HepG2 (cell line): ENCODE results near the gene TM4SF1. TPM values are rescaled to one million over a fixed set of nuclear protein-coding genes. Genes with fewer than 3 reads are reported as not detected.

Experiments
- CBX2 ChIP-seq, 2 experiments: fragments of 200-600 bp in 1 of 2; sonication (generic); formaldehyde crosslinking in 1 of 2; IDR thresholded peaks; 2 replicates each; pipeline versions ENCODE4 v1.7.0 to v1.8.1; 2018 to 2022; ENCODE audit warnings: low read depth in 2 of 2, low read length in 1 of 2, mild to moderate bottlenecking in 1 of 2, missing genetic modification reagents in 1 of 2
- ELF4 ChIP-seq: sonication (generic); formaldehyde crosslinking; IDR thresholded peaks from 2 replicates; pipeline ENCODE4 v1.5.0; 2020; ENCODE audit warnings: missing genetic modification reagents, mild to moderate bottlenecking, moderate library complexity, borderline replicate concordance
- ETV5 ChIP-seq: IDR thresholded peaks from 2 replicates; pipeline ENCODE4 v1.6.1; 2018; ENCODE audit warnings: missing biosample characterization, missing genetic modification reagents, inconsistent platforms, borderline replicate concordance
- FOXC1 ChIP-seq: sonication (generic); formaldehyde crosslinking; IDR thresholded peaks from 2 replicates; pipeline ENCODE4 v1.8.0; 2022; ENCODE audit warnings: mild to moderate bottlenecking, missing genetic modification reagents, borderline replicate concordance
- MIER2 ChIP-seq: IDR thresholded peaks from 2 replicates; pipeline ENCODE4 v1.6.1; 2016; ENCODE audit warnings: missing biosample characterization, missing genetic modification reagents
- NFRKB ChIP-seq: fragments of 450-650 bp; IDR thresholded peaks from 2 replicates; pipeline ENCODE4 v1.6.1; 2017
- NR2F1 ChIP-seq, 2 experiments: fragments of 450-650 bp in 1 of 2; formaldehyde crosslinking in 1 of 2; IDR thresholded peaks; 2 replicates each; pipeline versions ENCODE4 v1.5.0 to v1.6.1; 2016 to 2020; ENCODE audit warnings: mild to moderate bottlenecking in 1 of 2, missing compliant biosample characterization in 1 of 2, missing genetic modification reagents in 1 of 2, moderate library complexity in 1 of 2
- PAX8 ChIP-seq: sonication (generic); formaldehyde crosslinking; IDR thresholded peaks from 2 replicates; pipeline ENCODE4 v1.8.0; 2022; ENCODE audit warnings: mild to moderate bottlenecking, missing genetic modification reagents, borderline replicate concordance
- PHF5A ChIP-seq: IDR thresholded peaks from one replicate; pipeline ENCODE4 v1.6.1; 2018; ENCODE audit warnings: low read depth, missing genetic modification reagents; ENCODE audit not compliant: unreplicated experiment
- SP5 ChIP-seq: IDR thresholded peaks from 2 replicates; pipeline ENCODE4 v1.6.1; 2016; ENCODE audit warnings: low read depth, borderline replicate concordance
- TCF12 ChIP-seq, 2 experiments: fragments of 450-650 bp in 1 of 2; sonication (generic) in 1 of 2; formaldehyde crosslinking in 1 of 2; IDR thresholded peaks; 2 replicates each; pipeline versions ENCODE4 v1.6.1 to v1.8.0; 2017 to 2022; ENCODE audit warnings: antibody characterized with exemption in 1 of 2, mild to moderate bottlenecking in 1 of 2, missing genetic modification reagents in 1 of 2, moderate library complexity in 1 of 2
- ZBTB7B ChIP-seq: sonication (generic); formaldehyde crosslinking; IDR thresholded peaks from 2 replicates; pipeline ENCODE4 v1.4.0; 2020; ENCODE audit warnings: missing genetic modification reagents
- ZFP36 ChIP-seq: fragments of 150-350 bp; IDR thresholded peaks from 2 replicates; pipeline ENCODE4 v1.6.1; 2018; ENCODE audit warnings: borderline replicate concordance, low read length, low read depth; ENCODE audit not compliant: partially characterized antibody
- ZNF572 ChIP-seq: sonication (generic); formaldehyde crosslinking; IDR thresholded peaks from 2 replicates; pipeline ENCODE4 v1.5.1; 2020; ENCODE audit warnings: mild to moderate bottlenecking, missing genetic modification reagents
- ZNF790 ChIP-seq: sonication (generic); formaldehyde crosslinking; IDR thresholded peaks from 2 replicates; pipeline ENCODE4 v1.8.0; 2022; ENCODE audit warnings: missing genetic modification reagents, mild to moderate bottlenecking, borderline replicate concordance
- polyA plus RNA-seq, 8 experiments: library from polyadenylated mRNA; depleted of rRNA in 3 of 8; stranded (reverse) in 7 of 8; unstranded in 1 of 8; fragments of >200 nt; fragmentation: Illumina TruSeq in 4 of 8; extraction: Trizol in 4 of 8; gene quantifications; 2 replicates each; pipeline versions ENCODE4 v1.2.1 to v1.2.3, GENCODE V29; 2011 to 2016; ENCODE audit warnings: low read depth in 4 of 8, missing spikeins in 1 of 8, mixed read lengths in 1 of 8; ENCODE audit not compliant: insufficient read depth in 1 of 8
- total RNA-seq, 5 experiments: library from RNA; depleted of rRNA; stranded (reverse); fragments of >200 nt; fragmentation: Illumina TruSeq; extraction: Trizol; gene quantifications; 2 replicates each; pipeline ENCODE4 v1.2.3, GENCODE V29; 2016; ENCODE audit warnings: low read depth in 1 of 5
- TF ChIP-seq, protein P1 (sequence below): sonication (generic); formaldehyde crosslinking; IDR thresholded peaks from 2 replicates; pipeline ENCODE4 v1.5.1; 2020; ENCODE audit warnings: missing genetic modification reagents, mild to moderate bottlenecking, borderline replicate concordance
- TF ChIP-seq, protein P2 (sequence below): IDR thresholded peaks from 2 replicates; pipeline ENCODE4 v1.6.1; 2018; ENCODE audit warnings: missing genetic modification reagents
- TF ChIP-seq, protein P3 (sequence below): sonication (generic); formaldehyde crosslinking; IDR thresholded peaks from 2 replicates; pipeline ENCODE4 v1.4.0; 2020; ENCODE audit warnings: missing genetic modification reagents
- TF ChIP-seq, protein P4 (sequence below): sonication (generic); formaldehyde crosslinking; IDR thresholded peaks from 2 replicates; pipeline ENCODE4 v1.5.0; 2020; ENCODE audit warnings: mild to moderate bottlenecking, missing genetic modification reagents
- TF ChIP-seq, protein P5 (sequence below): IDR thresholded peaks from 2 replicates; pipeline ENCODE4 v1.6.1; 2016

TM4SF1 gene
- total and polyA plus RNA-seq, 2 of the 13 experiments (the other 11 are each of a cell fraction or from before 2014, with no cell fraction given) = 431 to 1,359 TPM

DNA sequence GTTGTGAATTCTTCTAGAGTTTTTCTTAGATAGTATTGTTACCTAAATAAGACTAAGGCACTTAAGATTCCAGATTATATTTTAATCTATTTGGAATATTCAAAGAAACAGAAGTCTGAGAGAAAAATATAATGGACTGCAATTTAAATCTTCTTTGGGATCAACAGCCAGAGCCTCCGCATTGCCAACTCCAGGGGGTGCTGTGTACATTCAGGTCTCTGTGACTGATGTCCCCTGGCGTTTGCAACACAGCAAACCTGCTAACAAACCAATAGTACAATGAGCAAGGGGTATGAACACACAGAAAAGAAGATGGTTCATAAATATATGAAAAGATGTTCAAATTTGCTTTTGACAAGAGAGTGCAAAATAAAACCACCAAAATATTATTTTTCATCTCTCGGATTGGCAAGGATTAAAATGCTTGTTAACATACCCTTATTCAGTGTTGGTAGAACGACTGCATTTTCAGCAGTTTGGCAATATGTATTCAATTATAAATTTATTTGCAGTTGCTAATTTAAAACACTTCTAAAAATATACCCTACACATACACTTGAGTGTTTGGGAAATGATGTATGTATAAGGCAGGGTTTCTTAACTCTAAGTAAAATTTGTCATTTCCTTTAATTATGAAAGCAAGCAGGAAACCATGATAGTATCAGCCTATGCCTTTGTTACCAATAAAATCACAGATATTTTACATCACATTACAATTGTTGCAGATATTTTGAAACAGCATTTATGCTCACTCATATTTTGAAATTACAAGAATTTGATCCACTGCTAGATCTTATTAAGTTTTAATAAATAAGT lies 16.1 kb upstream of the TM4SF1 start (continued):
- TF ChIP-seq MIER2 (0 out of 2 replicates have a peak, but pooled peaks have one; percentile 22), PHF5A (CRISPR knock-in tag) (no peak), FOXC1 (CRISPR knock-in tag) (no peak), NFRKB (no peak), ZBTB7B (CRISPR knock-in tag) (no peak), ZNF572 (CRISPR knock-in tag) (no peak), ZNF790 (CRISPR knock-in tag) (no peak), CBX2 (IDR thresholded peaks at IDR 0.05; ENCODE audit: low read depth, low read length) (no peak), CBX2 (CRISPR knock-in tag; IDR thresholded peaks at IDR 0.05; ENCODE audit: low read depth) (no peak), ELF4 (CRISPR knock-in tag) (no peak), TCF12 (IDR thresholded peaks at IDR 0.05) (no peak), TCF12 (CRISPR knock-in tag; IDR thresholded peaks at IDR 0.05) (no peak), ZFP36 (no peak), PAX8 (CRISPR knock-in tag) (no peak), SP5 (CRISPR knock-in tag) (no peak), ETV5 (CRISPR knock-in tag) (no peak; the same call in 1 of the 2 replicates), NR2F1 (CRISPR knock-in tag; IDR thresholded peaks at IDR 0.05) (no peak)
- TF ChIP-seq, protein P1, sequence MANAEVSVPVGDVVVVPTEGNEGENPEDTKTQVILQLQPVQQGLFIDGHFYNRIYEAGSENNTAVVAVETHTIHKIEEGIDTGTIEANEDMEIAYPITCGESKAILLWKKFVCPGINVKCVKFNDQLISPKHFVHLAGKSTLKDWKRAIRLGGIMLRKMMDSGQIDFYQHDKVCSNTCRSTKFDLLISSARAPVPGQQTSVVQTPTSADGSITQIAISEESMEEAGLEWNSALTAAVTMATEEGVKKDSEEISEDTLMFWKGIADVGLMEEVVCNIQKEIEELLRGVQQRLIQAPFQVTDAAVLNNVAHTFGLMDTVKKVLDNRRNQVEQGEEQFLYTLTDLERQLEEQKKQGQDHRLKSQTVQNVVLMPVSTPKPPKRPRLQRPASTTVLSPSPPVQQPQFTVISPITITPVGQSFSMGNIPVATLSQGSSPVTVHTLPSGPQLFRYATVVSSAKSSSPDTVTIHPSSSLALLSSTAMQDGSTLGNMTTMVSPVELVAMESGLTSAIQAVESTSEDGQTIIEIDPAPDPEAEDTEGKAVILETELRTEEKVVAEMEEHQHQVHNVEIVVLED (CRISPR knock-in tag) = no peak
- TF ChIP-seq, protein P2, sequence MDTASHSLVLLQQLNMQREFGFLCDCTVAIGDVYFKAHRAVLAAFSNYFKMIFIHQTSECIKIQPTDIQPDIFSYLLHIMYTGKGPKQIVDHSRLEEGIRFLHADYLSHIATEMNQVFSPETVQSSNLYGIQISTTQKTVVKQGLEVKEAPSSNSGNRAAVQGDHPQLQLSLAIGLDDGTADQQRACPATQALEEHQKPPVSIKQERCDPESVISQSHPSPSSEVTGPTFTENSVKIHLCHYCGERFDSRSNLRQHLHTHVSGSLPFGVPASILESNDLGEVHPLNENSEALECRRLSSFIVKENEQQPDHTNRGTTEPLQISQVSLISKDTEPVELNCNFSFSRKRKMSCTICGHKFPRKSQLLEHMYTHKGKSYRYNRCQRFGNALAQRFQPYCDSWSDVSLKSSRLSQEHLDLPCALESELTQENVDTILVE (CRISPR knock-in tag) = 0 out of 2 replicates have a peak, but pooled peaks have one; percentile 41
- TF ChIP-seq, protein P3, sequence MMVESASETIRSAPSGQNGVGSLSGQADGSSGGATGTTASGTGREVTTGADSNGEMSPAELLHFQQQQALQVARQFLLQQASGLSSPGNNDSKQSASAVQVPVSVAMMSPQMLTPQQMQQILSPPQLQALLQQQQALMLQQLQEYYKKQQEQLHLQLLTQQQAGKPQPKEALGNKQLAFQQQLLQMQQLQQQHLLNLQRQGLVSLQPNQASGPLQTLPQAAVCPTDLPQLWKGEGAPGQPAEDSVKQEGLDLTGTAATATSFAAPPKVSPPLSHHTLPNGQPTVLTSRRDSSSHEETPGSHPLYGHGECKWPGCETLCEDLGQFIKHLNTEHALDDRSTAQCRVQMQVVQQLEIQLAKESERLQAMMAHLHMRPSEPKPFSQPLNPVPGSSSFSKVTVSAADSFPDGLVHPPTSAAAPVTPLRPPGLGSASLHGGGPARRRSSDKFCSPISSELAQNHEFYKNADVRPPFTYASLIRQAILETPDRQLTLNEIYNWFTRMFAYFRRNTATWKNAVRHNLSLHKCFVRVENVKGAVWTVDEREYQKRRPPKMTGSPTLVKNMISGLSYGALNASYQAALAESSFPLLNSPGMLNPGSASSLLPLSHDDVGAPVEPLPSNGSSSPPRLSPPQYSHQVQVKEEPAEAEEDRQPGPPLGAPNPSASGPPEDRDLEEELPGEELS (CRISPR knock-in tag) = 0 out of 2 replicates have a peak, but pooled peaks have one; percentile 34
- TF ChIP-seq, protein P4, sequence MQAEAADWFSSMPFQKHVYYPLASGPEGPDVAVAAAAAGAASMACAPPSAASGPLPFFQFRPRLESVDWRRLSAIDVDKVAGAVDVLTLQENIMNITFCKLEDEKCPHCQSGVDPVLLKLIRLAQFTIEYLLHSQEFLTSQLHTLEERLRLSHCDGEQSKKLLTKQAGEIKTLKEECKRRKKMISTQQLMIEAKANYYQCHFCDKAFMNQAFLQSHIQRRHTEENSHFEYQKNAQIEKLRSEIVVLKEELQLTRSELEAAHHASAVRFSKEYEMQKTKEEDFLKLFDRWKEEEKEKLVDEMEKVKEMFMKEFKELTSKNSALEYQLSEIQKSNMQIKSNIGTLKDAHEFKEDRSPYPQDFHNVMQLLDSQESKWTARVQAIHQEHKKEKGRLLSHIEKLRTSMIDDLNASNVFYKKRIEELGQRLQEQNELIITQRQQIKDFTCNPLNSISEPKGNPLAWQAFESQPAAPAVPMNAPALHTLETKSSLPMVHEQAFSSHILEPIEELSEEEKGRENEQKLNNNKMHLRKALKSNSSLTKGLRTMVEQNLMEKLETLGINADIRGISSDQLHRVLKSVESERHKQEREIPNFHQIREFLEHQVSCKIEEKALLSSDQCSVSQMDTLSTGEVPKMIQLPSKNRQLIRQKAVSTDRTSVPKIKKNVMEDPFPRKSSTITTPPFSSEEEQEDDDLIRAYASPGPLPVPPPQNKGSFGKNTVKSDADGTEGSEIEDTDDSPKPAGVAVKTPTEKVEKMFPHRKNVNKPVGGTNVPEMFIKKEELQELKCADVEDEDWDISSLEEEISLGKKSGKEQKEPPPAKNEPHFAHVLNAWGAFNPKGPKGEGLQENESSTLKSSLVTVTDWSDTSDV = no peak
- TF ChIP-seq, protein P5, sequence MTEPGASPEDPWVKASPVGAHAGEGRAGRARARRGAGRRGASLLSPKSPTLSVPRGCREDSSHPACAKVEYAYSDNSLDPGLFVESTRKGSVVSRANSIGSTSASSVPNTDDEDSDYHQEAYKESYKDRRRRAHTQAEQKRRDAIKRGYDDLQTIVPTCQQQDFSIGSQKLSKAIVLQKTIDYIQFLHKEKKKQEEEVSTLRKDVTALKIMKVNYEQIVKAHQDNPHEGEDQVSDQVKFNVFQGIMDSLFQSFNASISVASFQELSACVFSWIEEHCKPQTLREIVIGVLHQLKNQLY (CRISPR knock-in tag) = no peak
